T-helper 2 cell treated with Interferon-gamma antibody and Interleukin-4, amounts not matched to agents 5 μg/mL and 100 μg/mL, for 36 hours (primary cell): ENCODE data around the gene GNA12.

ENCODE experiments used
- DNase-seq: peaks from one replicate; pipeline ENCODE4 v3.0.0; 2021; ENCODE audit warnings: low spot score
- H3K27ac Mint-ChIP-seq: one replicate; pipeline ENCODE4 v1.8.0; 2021; ENCODE audit warnings: mild to moderate bottlenecking, mixed read lengths
- H3K27me3 Mint-ChIP-seq: one replicate; pipeline ENCODE4 v1.8.0; 2021; ENCODE audit warnings: low read depth, mixed read lengths
- H3K36me3 Mint-ChIP-seq: one replicate; pipeline ENCODE4 v1.8.0; 2021; ENCODE audit warnings: low read depth, mixed read lengths
- H3K4me1 Mint-ChIP-seq: one replicate; pipeline ENCODE4 v1.8.0; 2021; ENCODE audit warnings: low read depth, mixed read lengths
- H3K4me3 Mint-ChIP-seq: one replicate; pipeline ENCODE4 v1.8.0; 2022; ENCODE audit warnings: mild to moderate bottlenecking, moderate library complexity, mixed read lengths
- H3K9me3 Mint-ChIP-seq: one replicate; pipeline ENCODE4 v1.8.0; 2021; ENCODE audit warnings: mixed read lengths

Gene GNA12

GRCh38 chr7:2873686-2874551, 29.8 kb upstream of the GNA12 start:
- Mint-ChIP-seq H3K36me3 (no peaks in the 10 kb centered on the region), H3K9me3 (no peaks in the 10 kb centered on the region), H3K4me3 (no peak overlapping the region), H3K4me1 (peaks cover 28% of the 10 kb centered on the region), H3K27ac (peak overlapping the region; percentile 42), H3K27me3 (no peaks in the 10 kb centered on the region)
- DNase-seq, result no peak

- Mint-ChIP-seq H3K4me1 (peaks cover 21% of the 10 kb centered on the region), H3K9me3 (no peaks in the 10 kb centered on the region), H3K36me3 (no peaks in the 10 kb centered on the region), H3K27me3 (no peaks in the 10 kb centered on the region), H3K4me3 (no peak overlapping the region), H3K27ac (no peak overlapping the region)
- no peak for DNase-seq
These were observed 29.0 kb upstream of the GNA12 start for GRCh38 chr7:2873146-2873545.

GRCh38 chr7:2872296-2872874, 28.3 kb upstream of the GNA12 start:
- no peaks in the 10 kb centered on the region for H3K27me3 Mint-ChIP-seq
- DNase-seq, result no peak
- H3K4me3 Mint-ChIP-seq, result no peak overlapping the region
- H3K27ac Mint-ChIP-seq, result peak overlapping the region; percentile 9
- H3K36me3 Mint-ChIP-seq, result no peaks in the 10 kb centered on the region
- H3K4me1 Mint-ChIP-seq, result peaks cover 21% of the 10 kb centered on the region
- no peaks in the 10 kb centered on the region for H3K9me3 Mint-ChIP-seq

- DNase-seq, result peak; percentile 65
- peaks cover 21% of the 10 kb centered on the region for H3K4me1 Mint-ChIP-seq
- H3K9me3 Mint-ChIP-seq, result no peaks in the 10 kb centered on the region
These were observed 26.4 kb upstream of the GNA12 start for GRCh38 chr7:2870471-2870931.

GRCh38 chr7:2869981-2870380, 25.9 kb upstream of the GNA12 start:
- Mint-ChIP-seq H3K4me1 (peaks cover 21% of the 10 kb centered on the region), H3K27ac (peak overlapping the region; percentile 79), H3K27me3 (peaks cover under 1% of the 10 kb centered on the region), H3K4me3 (peak overlapping the region; percentile 72), H3K9me3 (no peaks in the 10 kb centered on the region), H3K36me3 (no peaks in the 10 kb centered on the region)
- no peak for DNase-seq

More at GRCh38 chr7:2870471-2870931, 26.4 kb upstream of the GNA12 start:
- Mint-ChIP-seq H3K27ac (peak overlapping the region; percentile 79), H3K4me3 (peak overlapping the region; percentile 72), H3K27me3 (no peaks in the 10 kb centered on the region), H3K36me3 (no peaks in the 10 kb centered on the region)

- peaks cover 34% of the 10 kb centered on the region for H3K4me1 Mint-ChIP-seq
- peak overlapping the region; percentile 17 for H3K27ac Mint-ChIP-seq
- DNase-seq, result no peak
- no peak overlapping the region for H3K4me3 Mint-ChIP-seq
- H3K36me3 Mint-ChIP-seq, result no peaks in the 10 kb centered on the region
- peaks cover 2% of the 10 kb centered on the region for H3K27me3 Mint-ChIP-seq
- no peaks in the 10 kb centered on the region for H3K9me3 Mint-ChIP-seq
These were observed 22.5 kb upstream of the GNA12 start for GRCh38 chr7:2866601-2867000.

- peak; percentile 54 for DNase-seq
- Mint-ChIP-seq H3K36me3 (no peaks in the 10 kb centered on the region), H3K27ac (peak overlapping the region; percentile 74), H3K27me3 (peaks cover 2% of the 10 kb centered on the region), H3K4me3 (peak overlapping the region; percentile 68), H3K4me1 (peaks cover 25% of the 10 kb centered on the region), H3K9me3 (no peaks in the 10 kb centered on the region)
These were observed 21.0 kb upstream of the GNA12 start for GRCh38 chr7:2864999-2865670.

GRCh38 chr7:2864204-2864985, 20.3 kb upstream of the GNA12 start:
- H3K4me1 Mint-ChIP-seq, result peaks cover 21% of the 10 kb centered on the region
- H3K9me3 Mint-ChIP-seq, result no peaks in the 10 kb centered on the region
- no peak overlapping the region for H3K27ac Mint-ChIP-seq
- no peak for DNase-seq
- H3K27me3 Mint-ChIP-seq, result peaks cover 2% of the 10 kb centered on the region
- H3K36me3 Mint-ChIP-seq, result no peaks in the 10 kb centered on the region
- peak overlapping the region; percentile 81 for H3K4me3 Mint-ChIP-seq

- Mint-ChIP-seq H3K27ac (peak overlapping the region; percentile 81), H3K27me3 (peaks cover 2% of the 10 kb centered on the region), H3K4me3 (peak overlapping the region; percentile 81), H3K9me3 (no peaks in the 10 kb centered on the region), H3K36me3 (no peaks in the 10 kb centered on the region), H3K4me1 (peaks cover 19% of the 10 kb centered on the region)
- DNase-seq, result peak; percentile 85
These were observed 19.5 kb upstream of the GNA12 start for GRCh38 chr7:2863461-2864066.

GRCh38 chr7:2862831-2863361, 18.8 kb upstream of the GNA12 start:
- peak overlapping the region; percentile 81 for H3K4me3 Mint-ChIP-seq
- H3K9me3 Mint-ChIP-seq, result no peaks in the 10 kb centered on the region
- no peak for DNase-seq
- peaks cover 19% of the 10 kb centered on the region for H3K4me1 Mint-ChIP-seq
- H3K36me3 Mint-ChIP-seq, result no peaks in the 10 kb centered on the region
- no peak overlapping the region for H3K27ac Mint-ChIP-seq
- peaks cover 2% of the 10 kb centered on the region for H3K27me3 Mint-ChIP-seq

GRCh38 chr7:2861509-2861908, 17.4 kb upstream of the GNA12 start:
- peaks cover 19% of the 10 kb centered on the region for H3K4me1 Mint-ChIP-seq
- no peaks in the 10 kb centered on the region for H3K36me3 Mint-ChIP-seq
- no peak overlapping the region for H3K27ac Mint-ChIP-seq
- H3K27me3 Mint-ChIP-seq, result peaks cover 2% of the 10 kb centered on the region
- H3K9me3 Mint-ChIP-seq, result no peaks in the 10 kb centered on the region
- no peak overlapping the region for H3K4me3 Mint-ChIP-seq
- DNase-seq, result no peak

GRCh38 chr7:2860627-2861133, 16.6 kb upstream of the GNA12 start:
- H3K4me3 Mint-ChIP-seq, result no peak overlapping the region
- peaks cover 2% of the 10 kb centered on the region for H3K27me3 Mint-ChIP-seq
- no peak for DNase-seq
- H3K27ac Mint-ChIP-seq, result no peak overlapping the region
- no peaks in the 10 kb centered on the region for H3K9me3 Mint-ChIP-seq
- no peaks in the 10 kb centered on the region for H3K36me3 Mint-ChIP-seq
- peaks cover 19% of the 10 kb centered on the region for H3K4me1 Mint-ChIP-seq

GRCh38 chr7:2859952-2860351, 15.8 kb upstream of the GNA12 start:
- Mint-ChIP-seq H3K4me3 (no peak overlapping the region), H3K27me3 (peaks cover 2% of the 10 kb centered on the region), H3K9me3 (no peaks in the 10 kb centered on the region), H3K4me1 (peaks cover 18% of the 10 kb centered on the region), H3K36me3 (no peaks in the 10 kb centered on the region), H3K27ac (no peak overlapping the region)
- DNase-seq, result no peak
